ENCODE measurements around the gene NAALADL2.

DNA sequence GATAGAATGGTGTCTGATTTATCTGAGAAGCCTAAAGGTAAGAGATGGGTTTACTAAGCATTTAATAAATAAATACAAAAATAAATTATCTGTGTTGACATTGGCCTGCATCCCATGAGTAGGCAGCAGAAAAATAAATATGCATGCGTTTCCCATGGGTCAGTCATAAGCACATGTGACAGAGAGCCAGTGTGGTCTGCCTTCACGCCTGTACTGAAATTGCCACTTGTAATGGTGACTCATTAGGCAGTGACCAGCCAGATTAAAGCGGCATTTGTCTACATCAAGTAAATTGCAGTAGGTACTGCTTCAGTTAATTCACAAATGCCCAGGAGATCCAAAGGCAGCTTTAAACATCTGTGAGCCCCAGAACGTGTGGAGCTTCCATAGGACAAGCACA lies 399.6 kb downstream of the NAALADL2 start:
- TF ChIP-seq, protein P1, sequence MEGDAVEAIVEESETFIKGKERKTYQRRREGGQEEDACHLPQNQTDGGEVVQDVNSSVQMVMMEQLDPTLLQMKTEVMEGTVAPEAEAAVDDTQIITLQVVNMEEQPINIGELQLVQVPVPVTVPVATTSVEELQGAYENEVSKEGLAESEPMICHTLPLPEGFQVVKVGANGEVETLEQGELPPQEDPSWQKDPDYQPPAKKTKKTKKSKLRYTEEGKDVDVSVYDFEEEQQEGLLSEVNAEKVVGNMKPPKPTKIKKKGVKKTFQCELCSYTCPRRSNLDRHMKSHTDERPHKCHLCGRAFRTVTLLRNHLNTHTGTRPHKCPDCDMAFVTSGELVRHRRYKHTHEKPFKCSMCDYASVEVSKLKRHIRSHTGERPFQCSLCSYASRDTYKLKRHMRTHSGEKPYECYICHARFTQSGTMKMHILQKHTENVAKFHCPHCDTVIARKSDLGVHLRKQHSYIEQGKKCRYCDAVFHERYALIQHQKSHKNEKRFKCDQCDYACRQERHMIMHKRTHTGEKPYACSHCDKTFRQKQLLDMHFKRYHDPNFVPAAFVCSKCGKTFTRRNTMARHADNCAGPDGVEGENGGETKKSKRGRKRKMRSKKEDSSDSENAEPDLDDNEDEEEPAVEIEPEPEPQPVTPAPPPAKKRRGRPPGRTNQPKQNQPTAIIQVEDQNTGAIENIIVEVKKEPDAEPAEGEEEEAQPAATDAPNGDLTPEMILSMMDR (IDR thresholded peaks at IDR 0.05): no peak
- no peak for TF ChIP-seq POLR2AphosphoS5 (IDR thresholded peaks at IDR 0.05)
